ENCODE measurements around the gene LEF1. TPM values are rescaled to one million over a fixed set of nuclear protein-coding genes. Genes with fewer than 3 reads are reported as not detected.

Gene LEF1
- total and polyA plus RNA-seq, 9 of the 15 experiments (the other 6 are each of a cell fraction or from before 2014, with no cell fraction given): 15.1 to 81.1 (median 29.7) TPM

- TF ChIP-seq SRSF9 (IDR thresholded peaks at IDR 0.05; ENCODE audit: borderline replicate concordance, low read depth, low read length): no peak
- TF ChIP-seq ETV5 (CRISPR knock-in tag; IDR thresholded peaks at IDR 0.05; ENCODE audit: low read depth): no peak
- no peak for TF ChIP-seq HEY1 (CRISPR knock-in tag; IDR thresholded peaks at IDR 0.05; ENCODE audit: borderline replicate concordance)
- TF ChIP-seq PTRF (tag; IDR thresholded peaks at IDR 0.05): no peak
- TF ChIP-seq ZNF212 (CRISPR knock-in tag; IDR thresholded peaks at IDR 0.05): no peak
- no peak for TF ChIP-seq POLR2B (IDR thresholded peaks at IDR 0.05; ENCODE audit: low read depth, partially characterized antibody)
- TF ChIP-seq KLF6 (CRISPR knock-in tag; IDR thresholded peaks at IDR 0.05; ENCODE audit: borderline replicate concordance): no peak
- no peak for TF ChIP-seq HDAC3 (IDR thresholded peaks at IDR 0.05; ENCODE audit: borderline replicate concordance, partially characterized antibody)
- TF ChIP-seq KHSRP (IDR thresholded peaks at IDR 0.05): no peak
- no peak for TF ChIP-seq CLOCK (CRISPR knock-in tag; IDR thresholded peaks at IDR 0.05; ENCODE audit: borderline replicate concordance)
- TF ChIP-seq PYGO2 (tag; IDR thresholded peaks at IDR 0.05): no peak
- TF ChIP-seq SMAD2 (IDR thresholded peaks at IDR 0.05; ENCODE audit: low read depth, low read length): no peak
- no peak for TF ChIP-seq CBFB (CRISPR knock-in tag; IDR thresholded peaks at IDR 0.05)
- TF ChIP-seq ZNF41 (CRISPR knock-in tag; conservative IDR thresholded peaks at IDR 0.05): no peak
- no peak for TF ChIP-seq SMARCB1 (IDR thresholded peaks at IDR 0.05; ENCODE audit: insufficient read length, low read depth)
- TF ChIP-seq C11orf30 (IDR thresholded peaks at IDR 0.05; ENCODE audit: low read depth): no peak
- TF ChIP-seq GABPB2 (CRISPR knock-in tag; conservative IDR thresholded peaks at IDR 0.05): no peak
- no peak for TF ChIP-seq CCAR2 (IDR thresholded peaks at IDR 0.05; ENCODE audit: low read depth, low read length)
- TF ChIP-seq ATF4 (CRISPR knock-in tag; IDR thresholded peaks at IDR 0.05): no peak
- TF ChIP-seq SP2 (IDR thresholded peaks at IDR 0.05; ENCODE audit: extremely low read depth, low read depth, low read length, poor library complexity, severe bottlenecking): no peak
- Histone ChIP-seq H3K27me3 (ENCODE audit: control insufficient read depth in 2 of 2, insufficient read depth in 2 of 2, low read length in 2 of 2) (no peaks in the 10 kb centered on the region), H3K4me3 (no peak overlapping the region), H2AFZ (ENCODE audit: low read depth, low read length) (no peak overlapping the region), H3K9me3 (replicated peaks; ENCODE audit: control insufficient read depth, insufficient read depth, low read depth, low read length) (no peaks in the 10 kb centered on the region), H3K79me2 (ENCODE audit: control insufficient read depth, insufficient read depth, low read length) (no peaks in the 10 kb centered on the region), H3K4me1 (replicated peaks in 1 of 2; ENCODE audit: control insufficient read depth in 2 of 2, insufficient read depth in 2 of 2, low read length in 2 of 2) (no peaks in the 10 kb centered on the region), H3K27ac (ENCODE audit: extremely low read depth, low read depth, low read length) (no peak overlapping the region), H3K9me1 (ENCODE audit: control insufficient read depth, insufficient read depth, low read length) (no peaks in the 10 kb centered on the region), H3K9ac (ENCODE audit: insufficient read depth in 1 of 2, low read depth in 2 of 2, low read length in 2 of 2) (no peak overlapping the region; a peak in 1 of 4 replicates), H3K36me3 (ENCODE audit: control insufficient read depth, insufficient read depth, low read length) (peaks cover 9% of the 10 kb centered on the region; the same call in 1 of the 3 replicates), H4K20me1 (replicated peaks; ENCODE audit: control insufficient read depth, insufficient read depth, low read length) (no peaks in the 10 kb centered on the region), H3K4me2 (ENCODE audit: insufficient read depth, low read length) (no peak overlapping the region)
- in situ Hi-C loops (cut with MboI): no loop called here
- no peak for FAIRE-seq
- no peak for DNase-seq (ENCODE audit: extremely low read depth in 1 of 4, low spot score in 3 of 4)
- ChIA-PET CTCF (ENCODE audit: low intra/inter-chr PET ratio) (no interaction called here), POLR2A (interaction anchor here (0.6 kb wide), 1 partner anchor 290 kb away, joined by 3 read pairs; no protein-coding TSS in a partner anchor)
- intact Hi-C loops (cut with micrococcal nuclease): no loop called here
- WGBS (ENCODE audit: insufficient coverage, low coverage, missing lambda C conversion rate): 84% methylated on average over 16 of the region's 16 CpGs
- no TSS peak for BruUV-seq (replicated peaks)
- ATAC-seq: no peak
These were observed 114.6 kb downstream of the LEF1 start for GRCh38 chr4:108054025-108054638.

Measured in K562 (cell line).